Gastroesophageal sphincter (tissue), 4 donors: ENCODE results near the gene IBTK. TPM values are rescaled to one million over a fixed set of nuclear protein-coding genes. Genes with fewer than 3 reads are reported as not detected.
A peak's percentile ranks its signal among the peaks of the same experiment; 100 is the strongest.
"Not testable (repeated sequence)": the region's sequence is repeated elsewhere in the genome, so short reads cannot be mapped to it uniquely, and the experiment has no call there.

ENCODE experiments used
- ATAC-seq: fragments of 150-250 bp; one replicate; pipeline ENCODE4 v1.9.1; 2016; ENCODE audit warnings: mild to moderate bottlenecking, moderate library complexity
- H3K27ac ChIP-seq, 4 donors: fragments of 200-600 bp; sonication (generic) in 3 of 4; 1 replicate in 3 of 4; 2 replicates in 1 of 4; pipeline ENCODE4 v1.5.1; 2016 to 2019
- H3K27me3 ChIP-seq: fragments of 200-600 bp; sonication (generic); one replicate; pipeline ENCODE4 v1.5.1; 2019
- H3K36me3 ChIP-seq, 2 donors: fragments of 200-600 bp; sonication (generic); one replicate each; pipeline ENCODE4 v1.5.1; 2019; ENCODE audit warnings: control low read depth in 1 of 2
- H3K4me1 ChIP-seq, 3 donors: fragments of 200-600 bp; sonication (generic); 1 replicate in 2 of 3; 2 replicates in 1 of 3; pipeline ENCODE4 v1.5.1; 2016 to 2019; ENCODE audit warnings: control low read depth in 2 of 3
- H3K4me3 ChIP-seq, 2 donors: fragments of 200-600 bp; sonication (generic); one replicate each; pipeline ENCODE4 v1.5.1; 2019; ENCODE audit warnings: mild to moderate bottlenecking in 1 of 2, moderate library complexity in 1 of 2
- H3K9me3 ChIP-seq, 3 donors: fragments of 200-600 bp; sonication (generic); one replicate each; pipeline ENCODE4 v1.5.1; 2017 to 2019; ENCODE audit warnings: control low read depth in 2 of 3
- CTCF ChIP-seq, 4 experiments: fragments of 200-600 bp in 2 of 4; fragments of 450-650 bp in 2 of 4; sonication (generic) in 1 of 4; IDR thresholded peaks; one replicate each; pipeline ENCODE4 v1.5.1; 2017 to 2019; ENCODE audit warnings: antibody characterized with exemption in 4 of 4, mild to moderate bottlenecking in 2 of 4, moderate library complexity in 2 of 4
- EP300 ChIP-seq: sonication (generic); formaldehyde crosslinking; IDR thresholded peaks from one replicate; pipeline ENCODE4 v1.6.1; 2017; ENCODE audit warnings: antibody characterized with exemption, mild to moderate bottlenecking
- POLR2A ChIP-seq, 2 donors: fragments of 450-650 bp; IDR thresholded peaks; one replicate each; pipeline ENCODE4 v1.6.1; 2017; ENCODE audit warnings: antibody characterized with exemption in 2 of 2, mild to moderate bottlenecking in 2 of 2, moderate library complexity in 1 of 2
- POLR2AphosphoS5 ChIP-seq: sonication (generic); formaldehyde crosslinking; IDR thresholded peaks from one replicate; pipeline ENCODE4 v1.6.1; 2017; ENCODE audit warnings: antibody characterized with exemption
- WGBS, 2 donors: methylation state at CpG; one replicate each; pipeline ENCODE4 v1.1.5; 2018; ENCODE audit warnings: low coverage in 1 of 2; 5-methylcytosine and 5-hydroxymethylcytosine counted together
- total RNA-seq, 4 donors: library from RNA; depleted of rRNA; stranded (reverse); fragments of >200 nt; gene quantifications; one replicate each; pipeline ENCODE4 v1.1.0, GENCODE V29; 2016

IBTK gene
- total RNA-seq, 4 donors from 2014 or later = 26.9 to 42.3 (median 30.8) TPM

- no peak for ATAC-seq
- Histone ChIP-seq H3K36me3 (no peaks in the 10 kb centered on the region), H3K9me3 (no peaks in the 10 kb centered on the region), H3K27ac (no peak overlapping the region), H3K4me3 (no peak overlapping the region), H3K27me3 (no peaks in the 10 kb centered on the region), H3K4me1 (peaks cover 0 to 19% (median 15%) of the 10 kb centered on the region in 3 donors)
- no peak for TF ChIP-seq EP300
- no peak for TF ChIP-seq POLR2AphosphoS5
- no peak for TF ChIP-seq CTCF (IDR thresholded peaks at IDR 0.05)
- TF ChIP-seq POLR2A (IDR thresholded peaks at IDR 0.05) = no peak
Measured at GRCh38 chr6:82264321-82264720, 16.8 kb upstream of the IBTK start.

- Histone ChIP-seq H3K27ac (no peak overlapping the region), H3K4me1 (peaks cover 0 to 19% (median 15%) of the 10 kb centered on the region in 3 donors), H3K27me3 (no peaks in the 10 kb centered on the region), H3K36me3 (no peaks in the 10 kb centered on the region), H3K9me3 (no peaks in the 10 kb centered on the region), H3K4me3 (no peak overlapping the region)
- 95 to 100% methylated on average over 3 of the region's 3 CpGs for WGBS, 2 donors
- TF ChIP-seq EP300 (no peak), POLR2AphosphoS5 (no peak), POLR2A (IDR thresholded peaks at IDR 0.05) (no peak), CTCF (IDR thresholded peaks at IDR 0.05) (no peak)
- no peak for ATAC-seq
Measured at GRCh38 chr6:82263916-82264315, 16.4 kb upstream of the IBTK start.

GRCh38 chr6:82260997-82261732 is 13.6 kb upstream of the IBTK start:
- Histone ChIP-seq H3K36me3 (no peaks in the 10 kb centered on the region), H3K4me3 (no peak overlapping the region), H3K9me3 (no peaks in the 10 kb centered on the region), H3K27ac (peak overlapping the region in 3 of 4 donors; percentile 5 to 26 (median 8)), H3K27me3 (no peaks in the 10 kb centered on the region), H3K4me1 (peaks cover 0 to 19% (median 15%) of the 10 kb centered on the region in 3 donors)
- no peak for TF ChIP-seq POLR2AphosphoS5
- no peak for TF ChIP-seq CTCF (IDR thresholded peaks at IDR 0.05)
- TF ChIP-seq POLR2A (IDR thresholded peaks at IDR 0.05) = no peak
- TF ChIP-seq EP300 = no peak
- ATAC-seq = no peak
- WGBS, 2 donors = 54 to 55% methylated on average over 2 of the region's 2 CpGs

GRCh38 chr6:82259389-82259788 is 11.8 kb upstream of the IBTK start:
- H3K9me3 ChIP-seq = no peaks in the 10 kb centered on the region
- no peak for ATAC-seq

GRCh38 chr6:82257088-82257774 is 9.7 kb upstream of the IBTK start:
- TF ChIP-seq POLR2AphosphoS5 = no peak
- TF ChIP-seq EP300 = no peak
- no peak for TF ChIP-seq CTCF (IDR thresholded peaks at IDR 0.05)
- no peak for TF ChIP-seq POLR2A (IDR thresholded peaks at IDR 0.05)
- whole genome bisulfite sequencing, 2 donors = 70% methylated on average over 1 of the region's 1 CpG; no CpG with 5 or more reads in 1 of the 2 donors
- ATAC-seq = no peak
- peaks cover 0 to 19% (median 15%) of the 10 kb centered on the region in 3 donors for H3K4me1 ChIP-seq
- H3K36me3 ChIP-seq = no peaks in the 10 kb centered on the region
- H3K27me3 ChIP-seq = no peaks in the 10 kb centered on the region
- no peaks in the 10 kb centered on the region for H3K9me3 ChIP-seq
- H3K4me3 ChIP-seq = no peak overlapping the region
- no peak overlapping the region for H3K27ac ChIP-seq

More at GRCh38 chr6:82259389-82259788, 11.8 kb upstream of the IBTK start:
- H3K4me3 ChIP-seq = no peak overlapping the region
- 62 to 100% methylated on average over 1 of the region's 1 CpG for WGBS, 2 donors
- H3K27me3 ChIP-seq = no peaks in the 10 kb centered on the region
- H3K36me3 ChIP-seq = no peaks in the 10 kb centered on the region
- H3K4me1 ChIP-seq = peaks cover 0 to 19% (median 15%) of the 10 kb centered on the region in 3 donors
- no peak overlapping the region for H3K27ac ChIP-seq
- TF ChIP-seq POLR2A (IDR thresholded peaks at IDR 0.05) = no peak
- TF ChIP-seq EP300 = no peak

- 100% methylated on average over 2 of the region's 5 CpGs; no CpG with 5 or more reads in 1 of the 2 donors for WGBS, 2 donors
- H3K4me1 ChIP-seq = not testable (repeated sequence)
Measured at GRCh38 chr6:82254722-82255121, 7.2 kb upstream of the IBTK start.

More at GRCh38 chr6:82254722-82255121, 7.2 kb upstream of the IBTK start:
- H3K27me3 ChIP-seq, H3K9me3 ChIP-seq, ATAC-seq, H3K4me3 ChIP-seq, H3K36me3 ChIP-seq, H3K27ac ChIP-seq: not testable (repeated sequence)
